Measurements from ENCODE around the gene PTTG1IP.
"Not testable (repeated sequence)": the region's sequence is repeated elsewhere in the genome, so short reads cannot be mapped to it uniquely, and the experiment has no call there.

PTTG1IP gene

DNA sequence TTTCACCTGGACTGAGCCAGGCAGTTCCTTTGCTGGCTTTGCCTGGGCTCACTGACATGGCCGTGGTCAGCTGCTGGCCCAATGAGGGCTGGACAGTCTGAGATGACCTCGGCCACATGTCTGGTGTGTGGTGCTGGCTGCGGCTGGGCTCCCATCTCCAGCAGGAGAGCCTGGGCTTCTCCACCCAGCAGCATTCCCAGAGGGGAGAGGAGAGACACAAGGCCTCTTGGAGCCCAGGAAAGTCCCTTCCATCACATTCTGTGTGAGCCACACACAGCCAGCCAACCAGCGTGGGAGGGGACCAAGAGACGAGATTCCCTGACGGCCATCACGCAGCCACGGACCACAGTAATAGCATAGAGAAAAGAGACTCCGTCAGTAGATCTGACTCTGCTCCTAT, 34.5 kb downstream of the PTTG1IP start:
- no peak for DNase-seq

DNA sequence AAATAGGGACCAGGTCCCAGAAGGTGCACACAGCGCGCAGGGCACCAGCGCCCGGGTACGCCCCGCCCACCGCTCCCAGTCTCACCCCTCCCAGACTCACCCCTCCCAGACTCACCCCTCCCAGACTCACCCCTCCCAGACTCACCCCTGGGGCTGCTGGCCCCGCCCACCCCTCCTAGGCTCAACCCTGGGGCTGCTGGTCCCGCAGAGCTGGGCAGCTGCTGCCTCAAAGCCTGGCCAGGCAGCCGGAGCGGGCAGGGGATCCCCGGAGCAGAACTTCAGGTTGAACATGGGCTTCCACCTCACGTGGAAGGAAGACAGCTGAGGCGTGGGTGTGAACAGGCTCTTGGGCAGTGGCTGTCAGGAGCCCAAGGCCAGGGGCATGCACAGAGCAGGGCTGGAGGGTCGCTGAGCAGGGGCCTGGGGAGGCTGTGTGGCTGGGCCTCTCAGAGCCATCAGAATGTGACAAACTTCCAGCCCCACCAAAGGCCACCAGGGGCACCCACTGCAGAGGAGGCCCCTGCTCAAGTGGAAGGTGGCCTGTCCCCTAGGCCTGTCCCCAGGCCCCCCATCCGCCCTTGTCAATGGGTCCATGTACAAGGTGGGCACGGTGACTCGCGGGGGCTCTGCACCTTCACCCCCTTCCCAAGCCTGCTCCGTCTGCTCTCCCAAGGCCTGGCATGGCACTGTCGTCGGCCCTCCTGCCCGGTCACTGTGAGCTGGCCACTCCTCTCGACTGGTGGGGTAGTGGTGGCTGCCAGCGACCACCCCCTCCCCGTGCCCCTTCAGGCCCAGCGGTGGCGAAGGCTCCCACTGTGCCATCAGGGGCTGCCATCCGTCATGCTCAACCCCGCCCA, 35.2 kb downstream of the PTTG1IP start:
- DNase-seq = no peak

DNA sequence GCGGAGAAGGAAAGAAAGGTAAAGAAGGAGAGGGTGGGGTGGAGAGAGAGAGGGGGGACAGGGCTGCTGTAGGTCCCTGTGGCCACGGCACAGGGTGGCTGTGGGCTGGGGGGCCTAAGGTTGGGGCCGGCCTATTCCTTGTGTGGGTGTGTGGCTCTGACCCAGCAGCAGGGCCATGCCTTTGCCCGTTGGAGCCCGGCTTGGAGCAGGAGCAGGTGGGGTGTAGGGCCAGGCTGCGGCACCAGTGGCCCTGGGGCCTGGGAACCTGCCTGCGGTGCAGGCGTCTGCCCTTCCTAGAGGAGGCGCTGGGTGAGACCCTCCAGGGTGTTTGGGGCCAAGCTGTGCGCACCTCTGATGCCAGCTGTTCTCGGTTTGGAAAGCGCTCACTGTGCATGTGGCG, 36.0 kb downstream of the PTTG1IP start:
- no peak for DNase-seq

DNA sequence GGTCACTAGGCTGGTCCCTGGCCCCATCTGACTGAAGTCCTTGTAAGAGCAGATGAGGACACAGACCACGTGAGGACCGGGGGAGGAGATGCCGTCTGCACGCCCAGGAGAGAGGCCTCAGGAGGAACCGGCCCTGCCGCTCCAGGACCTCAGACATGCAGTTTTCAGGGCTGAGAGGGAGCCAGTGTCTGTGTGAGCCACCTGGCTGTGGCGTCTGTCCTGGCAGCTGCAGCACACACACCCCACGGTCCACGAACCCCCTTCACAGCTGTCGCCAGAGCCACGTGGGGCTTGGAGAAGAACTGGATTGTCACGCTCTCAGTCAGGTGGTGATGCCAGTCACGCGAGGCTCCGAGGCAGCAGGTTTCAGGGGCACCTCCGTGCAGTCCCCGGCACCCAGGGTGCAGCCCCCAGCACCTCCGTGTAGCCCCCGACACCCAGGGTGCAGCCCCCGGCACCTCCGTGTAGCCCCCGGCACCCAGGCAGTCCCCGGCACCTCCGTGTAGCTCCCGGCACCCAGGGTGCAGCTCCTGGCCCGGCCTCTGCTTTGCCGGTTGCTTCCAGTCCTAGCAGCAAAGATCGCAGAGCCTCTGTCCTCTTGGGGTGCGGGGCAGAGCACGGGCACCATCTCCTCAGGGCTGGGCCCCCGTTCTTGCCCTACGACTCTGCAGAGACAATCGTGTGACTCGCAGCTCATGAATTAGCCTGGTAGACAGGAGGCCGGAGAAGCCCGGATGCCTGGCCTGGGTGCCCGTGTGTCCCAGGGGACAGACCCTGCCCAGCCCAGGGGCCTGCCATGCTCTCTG, 36.6 kb downstream of the PTTG1IP start:
- DNase-seq = peak; percentile 56

DNA sequence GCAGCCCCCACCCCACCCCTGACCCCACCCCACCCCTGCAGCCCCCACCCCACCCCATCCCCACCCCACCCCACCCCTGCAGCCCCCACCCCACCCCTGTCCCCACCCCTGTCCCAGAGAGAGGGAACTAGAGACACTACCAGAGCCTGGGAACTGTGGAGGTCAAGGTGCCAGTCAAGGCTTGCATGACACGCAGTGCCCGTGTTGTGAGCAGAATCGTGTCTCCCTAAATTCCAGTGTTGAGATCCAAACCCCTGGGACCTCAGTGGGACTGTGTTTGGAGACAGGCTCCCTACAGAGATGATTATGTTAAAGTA, 37.2 kb downstream of the PTTG1IP start:
- DNase-seq = no peak

DNA sequence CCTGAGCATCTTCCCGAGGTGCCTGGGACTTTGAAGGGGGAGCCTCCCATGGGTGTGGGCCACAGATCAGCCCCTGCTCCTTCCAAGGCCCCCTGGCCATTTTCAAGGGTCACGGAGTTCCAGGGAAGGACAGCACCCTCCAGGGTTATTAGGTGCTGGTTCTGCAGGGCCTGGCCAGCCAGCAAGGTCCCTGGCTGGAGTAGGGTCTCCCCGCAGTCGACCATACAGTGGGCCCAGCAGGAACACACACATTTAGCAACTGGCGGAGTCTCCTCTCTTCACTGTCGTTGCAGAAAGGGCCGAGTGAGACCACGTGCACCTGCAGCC, 37.9 kb downstream of the PTTG1IP start:
- DNase-seq = no peak

DNA sequence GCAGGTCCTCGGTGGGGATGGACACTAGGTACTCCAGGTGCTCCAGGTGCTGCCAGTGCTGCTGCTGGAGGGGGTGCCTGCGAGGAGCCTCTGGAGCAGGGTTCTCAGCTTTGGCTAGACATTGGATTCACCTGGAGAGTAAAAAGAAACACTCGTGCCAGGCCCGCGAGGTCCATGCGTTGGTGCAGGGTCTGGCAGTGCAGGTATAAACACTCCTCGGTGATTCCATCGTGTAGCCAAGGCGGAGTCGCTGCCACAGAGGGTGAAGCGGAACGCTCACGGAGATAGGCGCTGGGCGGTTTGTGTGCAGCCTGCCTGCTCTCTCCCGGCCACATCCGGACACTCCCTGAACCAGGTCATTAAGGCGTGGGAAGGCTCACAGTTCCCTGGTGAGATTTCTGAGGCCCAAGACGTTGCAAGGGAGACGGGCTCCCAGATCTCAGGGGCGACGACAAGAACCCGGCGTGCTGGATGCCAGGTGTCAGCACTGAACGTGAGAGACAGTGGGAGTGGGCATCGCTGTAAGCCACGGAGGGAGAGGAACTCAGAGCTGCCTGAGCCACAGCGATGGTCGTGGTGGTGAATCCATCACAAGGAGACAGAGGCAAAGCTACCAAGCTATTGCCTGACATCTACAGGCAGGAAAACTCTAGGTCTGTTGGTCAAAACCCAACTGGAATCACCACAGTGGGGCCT, 38.4 kb downstream of the PTTG1IP start:
- DNase-seq = no peak

DNA sequence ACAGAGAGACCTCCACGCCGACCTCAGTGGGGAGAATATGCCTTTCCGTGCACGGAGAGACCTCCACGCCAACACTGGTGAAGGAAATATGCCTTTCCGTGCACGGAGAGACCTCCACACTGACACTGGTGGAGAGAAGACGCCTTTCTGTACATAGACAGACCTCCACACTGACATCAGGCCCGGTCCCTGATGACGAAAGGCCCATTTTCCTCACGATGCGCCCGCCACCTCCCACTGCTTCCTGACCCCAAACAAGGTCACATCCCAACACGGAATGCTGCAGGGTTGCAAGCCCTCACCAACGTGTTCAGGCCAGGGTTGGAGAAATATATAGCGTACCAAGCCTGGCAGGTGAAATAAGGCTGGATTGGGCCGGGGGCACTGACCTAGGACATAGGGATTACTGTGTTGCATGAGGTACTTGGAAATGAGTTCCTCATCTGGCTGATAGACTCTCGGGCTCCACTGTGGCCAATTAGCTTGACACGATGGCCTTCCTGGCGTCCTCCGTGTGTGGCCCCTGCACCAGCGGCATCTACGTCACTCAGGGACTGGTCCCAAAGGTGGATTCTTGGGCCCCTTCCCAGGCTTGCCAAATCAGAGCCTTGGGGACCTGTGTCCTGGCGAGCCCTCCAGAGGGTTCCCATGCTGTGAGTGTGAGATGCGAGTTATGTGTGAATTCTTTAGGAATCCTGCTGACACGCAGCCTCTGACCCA, 39.1 kb downstream of the PTTG1IP start:
- DNase-seq = no peak

DNA sequence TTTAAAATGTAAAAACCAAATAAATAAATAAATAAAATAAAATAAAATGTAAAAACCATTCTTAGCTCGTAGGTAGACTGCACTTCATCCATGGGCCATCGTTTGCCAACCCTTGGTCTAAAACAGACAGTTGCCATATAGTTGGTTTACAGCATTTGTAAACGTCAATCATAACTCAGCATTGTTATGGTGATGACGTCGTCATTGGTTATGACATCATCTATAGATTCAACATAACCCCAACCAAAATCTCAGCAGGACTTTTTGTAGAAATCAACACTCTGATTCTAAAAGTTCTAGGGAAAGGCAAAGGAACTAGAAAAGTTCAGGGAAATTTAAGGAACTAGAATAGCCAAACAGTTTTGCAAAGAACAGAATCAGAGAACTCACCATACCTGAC, 39.8 kb downstream of the PTTG1IP start:
- DNase-seq = no peak

DNA sequence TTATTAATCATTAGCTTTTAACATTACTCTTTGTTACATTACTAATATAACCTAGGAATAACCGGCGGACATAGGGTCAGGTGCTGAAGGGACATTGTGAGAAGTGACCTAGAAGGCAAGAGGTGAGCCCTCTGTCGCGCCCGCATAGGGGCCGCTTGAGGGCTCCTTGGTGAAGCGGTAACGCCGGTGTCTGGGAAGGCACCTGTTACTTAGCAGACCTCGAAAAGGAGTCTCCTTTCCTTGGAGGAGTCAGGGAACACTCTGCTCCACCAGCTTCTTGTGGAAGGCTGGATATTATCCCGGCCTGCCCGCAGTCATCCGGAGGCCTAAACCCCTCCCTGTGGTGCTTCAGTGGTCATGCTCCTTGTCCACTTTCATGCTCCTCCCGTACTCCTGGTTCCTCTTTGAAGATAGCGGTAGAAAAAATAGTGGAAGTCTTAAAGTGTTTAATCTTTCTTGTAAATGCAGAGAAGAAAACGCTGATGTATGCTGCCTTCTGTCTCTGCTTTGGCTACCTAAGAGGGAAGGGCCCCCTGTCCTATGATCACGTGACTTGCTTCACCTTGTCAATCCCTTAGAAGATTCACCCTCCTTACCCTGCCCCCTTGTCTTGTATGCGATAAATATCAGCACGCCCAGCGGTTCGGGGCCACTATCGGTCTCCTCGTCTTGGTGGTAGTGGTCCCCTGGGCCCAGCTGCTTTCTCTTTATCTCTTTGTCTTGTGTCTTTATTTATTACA, 40.8 kb downstream of the PTTG1IP start:
- DNase-seq = not testable (repeated sequence)

DNA sequence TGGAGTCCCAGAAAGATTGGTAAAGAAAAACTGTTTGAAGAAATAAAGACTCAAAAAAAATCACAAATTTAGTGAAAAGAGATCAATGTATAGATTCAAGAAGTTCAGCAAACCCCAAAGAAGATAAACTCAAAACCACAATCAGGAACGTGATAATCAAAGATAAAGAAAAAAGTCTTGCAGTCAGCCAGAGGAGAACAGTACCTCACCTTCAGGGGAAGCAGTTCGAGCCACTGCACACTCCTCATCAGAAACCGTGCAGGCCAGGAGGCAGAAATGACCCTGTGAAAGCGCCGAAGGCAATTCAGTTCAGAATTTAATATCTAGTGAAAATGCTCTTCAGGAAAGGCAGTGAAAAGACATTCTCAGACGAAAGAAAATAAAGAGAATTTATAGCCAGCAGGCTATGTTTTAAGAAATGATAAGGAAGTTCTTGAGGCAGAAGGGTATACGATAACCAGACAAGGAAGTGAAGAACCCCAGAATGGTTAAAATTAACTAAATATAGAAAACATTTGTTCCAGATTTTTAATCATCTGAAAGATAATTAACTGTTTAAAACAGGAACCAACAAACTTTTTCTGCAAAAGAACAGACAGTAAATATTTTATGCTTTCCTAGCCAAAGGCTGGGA, 42.1 kb downstream of the PTTG1IP start:
- DNase-seq = no peak

DNA sequence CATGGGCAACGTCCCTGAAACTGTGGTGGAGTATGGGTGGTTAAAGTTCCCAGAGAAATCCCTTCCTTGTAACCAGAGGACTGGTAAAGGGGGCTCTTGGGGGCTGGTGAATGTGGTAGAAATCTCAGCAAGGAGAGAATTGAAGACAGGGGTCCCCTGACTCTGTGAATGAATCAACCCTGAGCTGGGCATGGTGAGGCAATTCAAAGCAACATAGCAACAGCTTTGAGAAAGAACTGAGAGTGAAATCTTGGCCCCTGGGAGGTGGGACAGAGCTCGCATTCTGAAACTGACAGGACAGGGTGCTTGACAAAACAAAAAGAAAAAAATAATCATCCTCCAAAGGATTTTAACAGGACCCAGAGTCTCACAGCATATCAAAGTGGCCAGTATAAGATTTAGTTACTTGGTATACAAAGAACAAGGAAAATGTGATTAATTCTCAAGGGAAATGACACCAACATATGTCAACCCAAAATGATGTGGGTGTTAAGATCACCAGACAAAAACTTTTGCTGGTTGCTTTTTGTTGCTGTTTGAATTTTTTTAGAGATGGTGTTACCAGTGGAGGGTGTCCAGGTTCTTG, 43.9 kb downstream of the PTTG1IP start:
- DNase-seq = no peak

DNA sequence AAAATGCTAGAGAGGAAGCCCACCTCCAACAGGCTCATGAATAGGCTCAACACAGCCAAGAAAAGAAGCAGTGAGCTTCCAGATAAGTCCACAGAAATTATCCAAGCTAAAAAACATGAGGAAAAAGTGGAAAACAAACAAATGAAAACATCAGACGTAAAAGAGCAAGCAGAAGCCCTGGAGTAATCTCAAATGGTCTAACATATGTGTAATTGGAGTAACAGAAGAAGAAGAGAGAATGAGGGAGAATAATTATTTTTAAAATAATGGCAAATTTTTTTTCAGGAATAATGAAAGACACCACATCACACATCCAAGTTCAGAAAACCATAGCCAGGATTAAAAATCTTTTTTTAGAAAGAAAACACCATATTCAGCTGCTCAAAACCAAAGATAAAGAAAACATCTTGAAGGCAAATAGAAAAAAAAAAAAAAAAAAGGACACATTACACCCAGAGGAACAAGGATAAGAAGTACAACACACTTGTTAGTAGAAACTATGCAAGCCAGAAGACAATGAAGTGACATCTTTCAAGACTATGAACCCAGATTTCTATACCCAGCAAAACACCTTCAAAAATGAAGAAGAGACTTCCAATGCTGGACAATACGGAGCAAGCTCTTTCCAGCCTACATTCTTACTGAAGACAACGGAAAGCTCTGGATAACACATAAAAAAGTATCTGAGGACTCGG, 45.0 kb downstream of the PTTG1IP start:
- DNase-seq = no peak

DNA sequence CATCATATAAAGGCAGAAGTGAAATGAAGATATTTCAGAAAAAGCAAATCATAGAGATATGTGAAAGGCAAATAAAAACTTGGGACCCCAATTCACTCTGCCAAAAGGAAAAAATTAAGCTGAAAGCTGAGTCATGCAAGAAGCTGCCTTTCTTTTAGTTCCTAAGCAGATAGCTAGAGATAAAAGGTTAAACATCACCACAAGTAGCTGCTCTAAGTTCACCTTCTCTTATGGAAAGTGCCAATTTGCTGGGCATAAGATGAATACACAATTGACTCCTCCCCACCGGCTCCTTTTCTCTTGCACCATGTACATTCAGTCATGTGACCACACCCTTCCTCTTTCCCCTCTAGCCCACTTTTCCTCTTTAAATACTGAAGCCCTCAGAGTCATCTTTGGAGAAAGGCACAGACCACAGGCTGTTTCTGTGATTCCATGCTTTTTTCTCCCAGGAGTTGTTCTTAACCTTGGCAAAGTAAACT, 50.3 kb downstream of the PTTG1IP start:
- DNase-seq = no peak

DNA sequence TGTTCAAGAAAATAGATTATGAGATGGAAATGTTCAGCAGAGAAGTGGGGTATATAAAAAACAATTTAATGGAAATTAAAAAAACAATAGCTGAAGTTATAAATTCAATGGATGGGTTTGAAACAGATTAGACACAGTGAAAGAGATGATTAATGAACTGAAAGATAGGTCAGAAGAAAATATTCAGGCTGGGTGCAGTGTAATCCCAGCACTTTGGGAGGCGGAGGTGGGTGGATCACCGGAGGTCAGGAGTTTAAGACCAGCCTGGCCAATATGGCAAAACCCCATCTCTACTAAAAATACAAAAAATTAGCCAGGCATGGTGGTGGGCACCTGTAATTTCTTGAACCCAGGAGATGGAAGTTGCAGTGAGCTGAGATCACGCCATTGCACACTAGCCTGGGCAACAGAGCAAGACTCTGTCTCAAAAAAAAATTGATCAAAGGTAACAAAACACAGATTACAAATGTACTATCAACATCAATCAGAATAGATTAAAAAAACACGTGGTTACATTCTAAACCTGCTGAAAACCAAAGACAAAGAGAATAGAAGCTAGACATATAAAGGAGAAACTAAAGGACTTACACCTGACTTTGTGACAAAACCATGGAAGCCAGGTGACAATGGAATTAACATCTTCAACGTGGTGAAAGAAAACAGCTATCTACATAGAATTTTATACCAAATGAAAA, 50.9 kb downstream of the PTTG1IP start:
- DNase-seq = no peak

DNA sequence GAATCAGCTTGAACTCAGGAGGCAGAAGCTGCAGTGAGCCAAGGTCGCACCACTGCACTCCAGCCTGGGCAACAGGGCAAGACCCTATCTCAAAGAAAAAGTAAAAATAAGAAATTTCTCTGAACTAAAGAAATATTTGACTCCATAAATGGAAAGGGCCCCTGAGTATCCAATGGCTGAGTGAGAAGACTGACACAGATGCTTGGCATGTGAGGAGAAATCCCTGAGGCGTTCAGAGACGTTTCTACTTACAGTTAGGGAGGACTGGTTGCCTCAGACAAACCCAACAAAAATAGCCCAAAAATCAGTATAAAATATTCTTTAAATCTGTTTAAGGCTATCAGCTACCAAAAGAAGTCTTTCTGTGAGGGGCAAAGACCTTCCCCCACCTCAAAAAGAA, 52.6 kb downstream of the PTTG1IP start:
- DNase-seq = no peak

DNA sequence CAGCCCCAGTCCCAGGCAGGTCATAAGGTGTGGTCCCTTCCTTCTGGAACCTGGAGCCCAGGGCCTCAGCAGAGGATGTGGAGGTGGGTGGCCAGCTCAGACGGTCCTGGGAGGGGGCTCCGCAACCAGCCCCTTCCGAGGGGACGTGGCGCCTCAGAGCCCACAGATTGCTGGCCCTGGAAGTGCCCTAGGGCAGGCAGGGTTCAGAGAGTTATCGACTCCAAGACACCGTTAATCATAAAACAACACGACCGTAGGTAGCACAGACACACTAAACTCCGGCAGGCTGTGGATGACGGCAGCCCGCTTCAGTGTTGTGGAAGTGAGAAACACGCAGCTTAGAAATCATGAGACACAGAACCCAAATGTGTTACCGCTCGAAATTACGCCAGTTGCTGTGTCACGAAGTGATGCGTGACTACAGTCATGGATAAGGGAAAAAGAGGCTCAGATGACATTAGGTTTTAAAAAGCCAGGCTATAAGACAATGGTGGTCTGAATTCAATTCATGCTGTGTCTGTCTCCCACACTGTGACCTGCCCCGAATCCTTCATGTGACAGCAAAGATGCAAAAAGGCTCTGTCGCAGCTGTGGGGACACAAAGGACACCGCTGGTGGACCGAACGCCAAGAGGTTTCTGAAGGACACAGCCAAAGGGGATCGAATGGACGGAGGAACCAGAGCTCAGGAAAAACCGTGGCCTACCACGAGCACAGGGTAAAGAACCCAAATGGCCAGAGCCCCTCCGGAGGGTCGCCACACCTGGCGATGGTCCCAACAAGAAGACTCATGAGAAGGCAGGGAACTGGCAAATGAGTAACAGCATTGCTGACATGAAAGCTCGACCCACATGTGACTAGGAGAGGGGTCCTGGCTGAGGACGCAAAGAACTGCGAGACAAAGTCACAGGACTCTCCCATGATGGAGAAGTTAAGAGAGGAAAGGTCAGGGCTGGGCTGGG, 53.9 kb downstream of the PTTG1IP start:
- DNase-seq = no peak

DNA sequence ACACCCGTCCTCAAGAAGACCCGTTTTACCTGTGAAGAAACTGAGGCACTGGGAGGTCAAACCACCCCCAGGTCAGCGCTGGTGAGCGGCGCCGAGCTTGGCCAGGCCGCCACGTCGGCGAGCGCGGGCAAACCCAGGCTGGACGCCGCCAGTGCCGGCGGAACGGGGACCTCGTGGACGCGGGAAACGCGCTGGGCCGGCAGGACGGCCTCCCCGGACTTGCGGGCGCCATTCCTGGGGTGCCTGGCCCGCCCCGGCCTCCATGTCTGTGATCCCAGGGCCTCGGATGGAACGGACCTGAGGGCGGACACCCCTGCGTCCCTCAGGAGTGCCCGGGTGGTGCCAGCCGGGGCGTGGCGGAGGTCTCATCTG, 54.9 kb downstream of the PTTG1IP start:
- DNase-seq = no peak
